Femur (tissue), 1 donor: ENCODE data around the gene DAPP1.
A peak's percentile ranks its signal among the peaks of the same experiment; 100 is the strongest.
"Not testable (repeated sequence)": the region's sequence is repeated elsewhere in the genome, so short reads cannot be mapped to it uniquely, and the experiment has no call there.

Source experiments
- DNase-seq: peaks from one replicate; pipeline ENCODE4 v3.0.0-alpha.2; 2017

DAPP1 gene

GRCh38 chr4:99816545-99817308 lies at the start of gene DAPP1:
Gene DAPP1, plus strand, starts transcription at chr4:99816827. Its CDS starts 87 bp downstream, at chr4:99816914.
- DNase-seq = peak; percentile 36

- not testable (repeated sequence) for DNase-seq
Measured at GRCh38 chr4:99770842-99771241, 45.8 kb upstream of the DAPP1 start.

GRCh38 chr4:99783940-99784339 lies 32.7 kb upstream of the DAPP1 start:
- no peak for DNase-seq

GRCh38 chr4:99784842-99785241 lies 31.8 kb upstream of the DAPP1 start:
- no peak for DNase-seq

GRCh38 chr4:99790796-99791617 lies 25.6 kb upstream of the DAPP1 start:
- no peak for DNase-seq

- DNase-seq = no peak
Measured at GRCh38 chr4:99800332-99801004, 16.2 kb upstream of the DAPP1 start.

- DNase-seq = no peak
Measured at GRCh38 chr4:99801005-99801699, 15.5 kb upstream of the DAPP1 start.

GRCh38 chr4:99803566-99804101 lies 13.0 kb upstream of the DAPP1 start:
- no peak for DNase-seq

GRCh38 chr4:99806545-99806944 lies 10.1 kb upstream of the DAPP1 start:
- no peak for DNase-seq

- no peak for DNase-seq
Measured at GRCh38 chr4:99807666-99808065, 9.0 kb upstream of the DAPP1 start.

GRCh38 chr4:99808260-99808857 lies 8.3 kb upstream of the DAPP1 start:
- peak; percentile 57 for DNase-seq

GRCh38 chr4:99809326-99809725 lies 7.3 kb upstream of the DAPP1 start:
- DNase-seq = no peak

- no peak for DNase-seq
Measured at GRCh38 chr4:99810536-99810935, 6.1 kb upstream of the DAPP1 start.

GRCh38 chr4:99811117-99811516 lies 5.5 kb upstream of the DAPP1 start:
- no peak for DNase-seq

- no peak for DNase-seq
Measured at GRCh38 chr4:99811850-99812249, 4.8 kb upstream of the DAPP1 start.

- DNase-seq = no peak
Measured at GRCh38 chr4:99815597-99816011, 1.0 kb upstream of the DAPP1 start.

GRCh38 chr4:99817309-99817890 lies 773 bp downstream of the DAPP1 start:
- DNase-seq = no peak

- no peak for DNase-seq
Measured at GRCh38 chr4:99818661-99819060, 2.0 kb downstream of the DAPP1 start.

- DNase-seq = no peak
Measured at GRCh38 chr4:99821918-99822503, 5.4 kb downstream of the DAPP1 start.

- no peak for DNase-seq
Measured at GRCh38 chr4:99822734-99823133, 6.1 kb downstream of the DAPP1 start.

- DNase-seq = no peak
Measured at GRCh38 chr4:99824070-99824599, 7.5 kb downstream of the DAPP1 start.
